Stimulated activated CD8-positive, alpha-beta memory T cell treated with anti-CD3 and anti-CD28 coated beads, Interleukin-15, amount 100 ng/mL, for 1 hour (primary cell): ENCODE results near the gene C20orf141.
A peak's percentile ranks its signal among the peaks of the same experiment; 100 is the strongest.
"Not testable (repeated sequence)": the region's sequence is repeated elsewhere in the genome, so short reads cannot be mapped to it uniquely, and the experiment has no call there.

Source experiments
- DNase-seq: peaks from one replicate; pipeline ENCODE4 v3.0.0-alpha.2; 2020; ENCODE audit warnings: low read depth

C20orf141 gene

GRCh38 chr20:2820896-2821869 lies 6.4 kb downstream of the C20orf141 start:
- DNase-seq = no peak

- DNase-seq = no peak
Observed at GRCh38 chr20:2822073-2822472, 7.3 kb downstream of the C20orf141 start.

GRCh38 chr20:2825761-2826160 lies 11.0 kb downstream of the C20orf141 start:
- no peak for DNase-seq

DNA sequence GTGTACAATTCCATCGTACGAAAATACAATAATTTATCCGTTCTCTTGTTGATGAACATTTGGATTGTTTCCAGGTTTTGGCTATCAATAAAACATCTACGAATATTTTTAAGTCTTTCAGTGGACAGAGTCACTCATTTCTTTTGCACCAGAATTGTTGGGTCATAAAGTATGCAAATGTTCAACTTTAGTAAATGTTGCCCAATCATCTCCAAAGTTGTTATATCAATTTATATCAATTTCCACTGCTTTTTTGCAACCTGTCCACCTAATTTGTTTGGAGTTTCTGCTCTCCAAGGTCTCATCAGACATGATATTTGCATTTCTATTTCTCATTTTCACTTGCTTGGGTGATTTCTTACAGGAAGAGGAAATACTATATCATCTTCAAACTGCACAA lies 11.9 kb downstream of the C20orf141 start:
- DNase-seq = no peak

DNA sequence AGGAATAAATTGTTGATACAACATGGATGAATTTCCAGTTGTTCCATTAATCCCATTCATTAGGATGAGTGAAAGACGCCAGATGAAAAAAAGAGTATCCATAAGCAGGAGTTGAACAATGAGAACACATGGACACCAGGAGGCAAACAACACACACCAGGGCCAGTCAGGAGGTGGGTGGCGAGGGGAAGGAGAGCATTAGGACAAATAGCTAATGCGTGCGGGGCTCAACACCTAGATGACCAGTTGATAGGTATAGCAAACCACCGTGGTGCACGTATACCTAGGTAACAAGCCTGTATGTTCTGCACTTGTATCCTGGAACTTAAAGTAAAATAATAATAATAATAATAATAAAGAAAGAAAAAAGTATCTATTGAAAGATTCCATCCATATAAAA lies 14.6 kb downstream of the C20orf141 start:
- no peak for DNase-seq

GRCh38 chr20:2831206-2831605 lies 16.4 kb downstream of the C20orf141 start:
- DNase-seq = not testable (repeated sequence)

- DNase-seq = no peak
Observed at GRCh38 chr20:2833761-2834160, 19.0 kb downstream of the C20orf141 start.

DNA sequence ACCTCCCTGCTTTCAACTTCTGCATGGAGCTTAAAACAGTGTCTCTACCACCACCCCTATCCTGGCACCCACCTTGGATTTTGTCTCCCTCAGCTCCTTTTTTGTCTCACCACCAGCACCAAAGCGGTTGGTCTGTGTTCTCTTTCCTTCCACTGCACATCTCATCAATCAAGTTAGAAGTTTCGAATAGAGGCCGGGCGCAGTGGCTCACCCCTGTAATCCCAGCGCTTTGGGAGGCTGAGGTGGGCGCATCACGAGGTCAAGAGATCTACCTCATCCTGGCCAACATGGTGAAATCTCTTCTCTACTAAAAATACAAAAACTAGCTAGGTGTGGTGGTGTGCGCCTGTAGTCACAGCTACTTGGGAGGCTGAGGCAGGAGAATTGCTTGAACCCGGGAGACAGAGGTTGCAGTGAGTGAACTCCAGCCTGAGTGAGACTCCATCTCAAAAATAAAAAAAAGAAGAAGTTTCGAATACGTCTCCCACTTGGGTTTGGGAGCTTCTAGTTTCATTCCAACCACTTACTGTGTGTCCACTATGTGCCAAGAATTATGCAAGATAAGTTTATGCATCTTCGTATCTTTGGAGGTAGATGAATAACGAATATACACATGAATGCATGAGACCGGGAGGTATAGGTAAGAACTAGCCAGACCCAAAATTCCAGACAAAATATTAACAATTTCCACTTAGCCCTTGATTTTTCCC lies 19.8 kb downstream of the C20orf141 start:
- DNase-seq = no peak

DNA sequence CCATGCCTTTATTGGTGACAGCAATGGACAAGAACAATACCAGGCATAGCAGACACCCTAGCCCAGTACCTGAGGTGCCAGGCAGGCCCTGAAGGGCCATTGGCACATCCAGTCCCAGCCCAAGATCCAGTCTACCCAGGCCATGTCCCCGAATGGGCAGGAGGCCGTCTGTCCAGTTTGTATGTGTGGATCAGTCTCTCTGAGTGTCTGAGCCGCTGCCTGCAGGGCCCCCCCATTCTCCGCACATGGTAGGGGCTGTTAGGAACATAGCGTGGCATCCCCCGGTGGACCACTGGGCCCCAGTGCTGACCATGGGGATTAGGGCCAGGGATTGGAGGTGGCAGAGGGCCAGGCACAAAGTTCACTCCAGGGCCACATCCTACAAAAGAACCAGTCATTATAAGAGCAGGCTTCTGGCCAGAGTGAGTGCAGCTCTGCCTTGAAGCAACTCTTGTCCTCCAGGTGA lies 20.6 kb downstream of the C20orf141 start:
- no peak for DNase-seq

- no peak for DNase-seq
Observed at GRCh38 chr20:2836035-2836434, 21.2 kb downstream of the C20orf141 start.

DNA sequence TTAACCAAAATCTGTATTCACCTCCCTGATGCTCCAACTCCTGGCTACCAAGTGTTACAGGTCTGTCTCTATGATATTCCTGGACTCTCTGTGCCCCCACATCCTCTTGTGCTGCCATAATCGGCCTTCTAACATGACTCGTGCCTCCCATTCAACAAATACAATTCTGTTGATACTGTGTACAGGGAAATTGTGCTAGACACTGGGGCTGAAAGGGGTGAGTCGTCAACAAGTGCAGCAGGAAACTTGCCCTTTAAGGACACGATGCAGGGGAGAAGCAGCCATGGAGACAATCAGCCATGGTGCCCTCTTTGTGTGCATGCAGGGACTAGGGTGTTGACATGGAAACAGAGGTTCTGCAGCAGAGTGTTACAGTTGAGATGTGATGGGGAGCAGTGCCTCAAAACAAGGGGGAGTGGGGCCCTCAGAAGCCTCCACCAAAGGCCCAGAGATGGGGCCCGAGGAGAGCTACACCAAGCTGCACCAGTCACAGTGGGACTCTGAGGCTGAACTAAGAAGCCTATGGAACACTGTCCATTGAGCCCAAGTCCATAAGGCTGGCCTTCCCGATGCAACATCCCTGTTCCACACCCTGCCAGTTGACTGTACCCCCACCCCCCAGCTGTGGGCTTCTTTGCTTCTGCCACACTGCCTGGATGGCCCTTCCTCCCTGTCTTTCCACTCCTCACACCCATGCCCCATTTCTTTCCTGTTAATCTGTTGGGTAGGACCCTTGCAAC lies 22.6 kb downstream of the C20orf141 start:
- no peak for DNase-seq

- DNase-seq = no peak
Observed at GRCh38 chr20:2838170-2838797, 23.5 kb downstream of the C20orf141 start.

DNA sequence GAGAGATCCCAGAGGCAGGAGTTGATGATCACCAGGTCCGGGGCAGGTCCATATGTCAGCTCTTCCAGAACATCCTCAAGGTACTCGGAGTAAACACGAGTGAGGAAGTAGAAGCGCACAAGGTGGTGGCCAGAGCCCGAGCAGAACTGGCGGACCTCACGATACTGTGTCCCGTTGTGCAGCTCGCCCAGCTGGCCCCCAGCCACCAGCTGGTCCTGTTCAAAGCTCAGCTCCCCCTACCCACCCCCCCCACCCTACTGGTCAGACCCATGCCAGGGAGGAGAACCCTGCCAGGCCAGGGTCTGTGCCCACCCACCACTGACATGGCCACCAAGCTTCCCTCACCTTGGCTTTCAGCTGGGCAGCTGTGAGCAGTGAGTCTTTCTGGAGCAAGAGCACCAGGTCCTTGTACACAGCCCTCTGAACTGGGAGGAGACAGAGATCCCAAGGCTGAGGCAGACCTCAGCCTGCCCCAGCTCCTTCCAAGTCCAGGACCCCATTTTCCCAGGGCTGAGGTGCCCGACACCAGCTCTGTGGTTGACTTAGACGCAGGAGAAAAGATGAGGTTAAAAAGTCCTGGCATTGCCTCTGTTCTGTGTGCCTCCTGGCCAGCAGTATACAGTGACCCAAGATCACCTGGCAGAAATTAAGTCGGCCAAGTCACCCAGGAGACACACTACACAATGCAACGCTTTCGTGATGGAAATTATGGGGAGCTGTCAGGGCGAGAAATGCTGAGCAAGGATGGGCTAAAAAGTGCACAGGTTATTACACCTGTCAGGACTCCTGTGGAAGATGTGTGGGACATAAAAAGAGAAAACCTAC lies 24.3 kb downstream of the C20orf141 start:
- DNase-seq = no peak

DNA sequence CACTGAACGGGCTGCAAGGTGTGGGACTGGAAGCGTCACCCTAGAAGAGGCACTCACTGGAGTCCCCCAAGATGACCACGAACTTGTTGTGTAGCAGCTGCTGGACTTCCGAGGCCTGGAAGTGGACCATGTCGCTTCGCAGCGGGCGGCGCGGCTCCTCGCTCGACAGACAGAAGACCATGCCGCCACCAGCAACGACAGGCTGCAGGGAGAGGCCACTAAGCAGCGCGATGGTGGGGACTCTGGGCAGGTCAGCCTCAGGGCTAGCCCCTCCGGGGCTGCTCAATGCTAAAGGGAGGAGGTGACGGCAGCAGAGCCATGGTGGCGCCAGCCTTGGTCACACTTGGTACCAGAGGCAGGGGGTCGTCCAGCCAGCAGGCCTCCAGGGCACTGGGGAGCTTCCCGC lies 24.9 kb downstream of the C20orf141 start:
- no peak for DNase-seq

- DNase-seq = peak; percentile 75
Observed at GRCh38 chr20:2840138-2840966, 25.6 kb downstream of the C20orf141 start, which contains the start of the genes PCED1A and VPS16. PCED1A (minus strand) TSS chr20:2840655; CDS start chr20:2839912, 743 bp downstream. VPS16 (plus strand) TSS chr20:2840745; CDS start chr20:2840775, 30 bp downstream.

DNA sequence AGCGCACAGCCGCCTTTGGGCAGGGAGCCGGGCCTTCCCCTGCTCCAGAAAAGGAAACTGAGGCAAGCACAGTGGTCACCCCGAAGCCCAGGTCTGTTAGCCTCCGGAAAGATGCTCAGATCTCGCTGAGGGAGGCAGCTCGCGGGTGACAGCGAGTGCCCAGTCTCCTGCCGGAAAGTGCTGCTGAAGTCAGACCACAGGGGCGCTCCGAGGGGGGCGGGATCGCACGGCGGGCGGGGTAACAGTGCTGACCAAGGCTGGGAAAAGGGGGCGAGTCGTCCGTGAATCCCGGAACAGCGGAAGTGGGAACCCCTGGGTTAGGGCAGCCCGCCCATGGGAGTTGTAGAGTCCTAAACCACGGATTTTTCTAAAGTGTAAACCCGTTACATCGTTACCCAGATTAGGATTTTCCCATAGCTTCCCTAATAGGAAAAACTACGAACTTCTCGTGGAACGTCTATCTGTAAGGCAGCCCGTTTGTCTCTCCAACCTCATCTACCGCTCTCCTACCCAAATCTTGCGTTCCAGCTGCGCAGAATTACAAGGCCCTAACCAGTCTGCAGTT lies 26.3 kb downstream of the C20orf141 start:
- DNase-seq = no peak

DNA sequence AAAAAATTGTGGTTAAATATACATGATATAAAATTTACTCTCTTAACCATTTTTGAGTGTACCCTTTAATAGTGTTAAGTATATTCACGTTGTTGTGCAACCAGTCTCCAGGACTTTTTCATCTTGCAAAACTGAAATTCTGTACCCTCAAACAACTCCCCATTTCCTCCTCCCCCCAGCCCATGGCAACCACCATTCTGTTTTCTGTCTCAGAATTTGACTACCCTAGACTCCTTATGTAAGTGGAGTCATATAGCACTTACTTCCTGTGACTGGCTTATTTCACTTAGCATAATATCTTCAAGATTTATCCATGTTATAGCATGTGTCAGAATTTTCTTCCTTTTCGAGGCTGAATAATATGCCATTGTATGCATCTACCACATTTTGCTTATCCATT lies 30.8 kb downstream of the C20orf141 start:
- no peak for DNase-seq

DNA sequence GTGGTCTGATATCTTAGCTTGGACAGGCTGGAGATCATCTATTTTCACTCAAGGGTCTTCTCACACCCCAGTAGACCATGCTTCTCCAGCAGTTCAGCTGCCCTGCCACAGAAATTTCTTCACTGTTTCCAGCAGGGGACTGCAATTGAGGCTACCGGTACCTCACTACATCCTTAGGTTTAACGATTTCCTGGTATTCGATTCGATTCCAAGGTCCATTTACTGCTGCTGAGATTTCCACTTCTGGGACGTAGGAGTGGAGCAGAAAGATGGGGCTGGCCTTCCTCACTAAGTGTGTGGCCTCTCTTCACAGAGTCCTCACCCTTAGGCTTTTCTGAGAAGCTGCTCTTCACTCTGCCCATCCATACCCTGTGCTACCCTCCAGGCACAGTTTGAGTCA lies 31.9 kb downstream of the C20orf141 start:
- DNase-seq = no peak

GRCh38 chr20:2847802-2848201 lies 33.0 kb downstream of the C20orf141 start:
- no peak for DNase-seq
